Left ventricle myocardium superior (tissue), 1 donor: ENCODE measurements around the gene ERO1B. TPM values are rescaled to one million over a fixed set of nuclear protein-coding genes. Genes with fewer than 3 reads are reported as not detected.
A peak's percentile ranks its signal among the peaks of the same experiment; 100 is the strongest.
"Not testable (repeated sequence)": the region's sequence is repeated elsewhere in the genome, so short reads cannot be mapped to it uniquely, and the experiment has no call there.

Experiments used
- ATAC-seq: fragments of 200-7000 bp; cut with Tn5 transposase; one replicate; pipeline ENCODE4 v1.9.1; 2020; ENCODE audit warnings: mild to moderate bottlenecking, moderate library complexity
- DNase-seq: peaks from one replicate; pipeline ENCODE4 v3.0.0-alpha.2; 2020
- intact Hi-C: fragments of 100-400 bp; cut with micrococcal nuclease; formaldehyde crosslinking; loops from one replicate; pipeline ENCODE4 v1.11.0; 2022
- total RNA-seq: library from RNA; stranded (reverse); fragmentation: NEBNext Ultra II Directional; extraction: Animal tissue kit (Norgen Biotek cat#: 25700); gene quantifications from one replicate; pipeline ENCODE4 v1.2.1, GENCODE V29; 2021
- donor health status: DM: no; HTN: yes; CAD: no; lungs with severe emphysema.

The ERO1B gene
- total RNA-seq, 1 donor from 2014 or later = 8.6 TPM

DNA sequence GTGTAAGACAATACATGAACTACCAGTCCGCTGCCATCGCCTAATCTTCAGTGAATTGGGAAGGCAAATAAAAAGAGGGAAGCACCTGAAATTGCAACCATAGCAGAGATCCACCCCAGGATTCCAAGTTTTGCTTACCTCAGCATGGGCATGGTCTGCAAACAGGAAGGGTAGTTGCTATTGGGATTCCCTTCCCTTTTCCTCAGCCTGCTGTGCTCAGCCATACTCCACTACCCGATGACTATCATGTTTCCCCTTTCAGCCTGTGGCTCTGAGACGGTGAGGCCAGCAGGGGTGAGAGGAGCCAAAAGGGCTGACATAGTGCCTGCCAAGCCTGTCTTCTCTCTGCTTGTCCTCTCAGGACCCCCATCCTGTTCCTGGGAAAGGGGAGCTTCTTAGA, 75.2 kb downstream of the ERO1B start:
- intact Hi-C loops = no loop called here
- ATAC-seq (peak; percentile 94), DNase-seq (no peak)

- intact Hi-C loops = no loop called here
- DNase-seq (no peak), ATAC-seq (no peak)
Measured at GRCh38 chr1:236204656-236205055, 77.1 kb downstream of the ERO1B start.

DNA sequence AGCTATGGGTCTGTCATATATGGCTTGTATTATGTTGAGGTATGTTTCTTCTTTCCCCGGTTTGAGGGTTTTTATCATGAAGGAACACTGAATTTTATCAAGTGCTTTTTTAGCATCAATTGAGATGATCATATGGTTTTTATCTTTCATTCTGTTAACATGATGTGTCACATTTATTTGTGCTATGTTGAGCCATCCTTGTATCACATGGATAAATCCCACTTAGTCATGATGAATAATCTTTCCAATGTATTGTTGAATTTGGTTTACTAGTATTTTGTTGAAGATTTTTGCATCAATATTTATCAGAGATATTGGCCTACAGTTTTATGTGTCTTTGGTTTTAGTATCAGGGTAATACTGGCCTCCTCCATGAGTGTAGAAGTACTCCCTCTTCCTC, 77.7 kb downstream of the ERO1B start:
- intact Hi-C loops = no loop called here
- DNase-seq = no peak
- ATAC-seq = no peak

DNA sequence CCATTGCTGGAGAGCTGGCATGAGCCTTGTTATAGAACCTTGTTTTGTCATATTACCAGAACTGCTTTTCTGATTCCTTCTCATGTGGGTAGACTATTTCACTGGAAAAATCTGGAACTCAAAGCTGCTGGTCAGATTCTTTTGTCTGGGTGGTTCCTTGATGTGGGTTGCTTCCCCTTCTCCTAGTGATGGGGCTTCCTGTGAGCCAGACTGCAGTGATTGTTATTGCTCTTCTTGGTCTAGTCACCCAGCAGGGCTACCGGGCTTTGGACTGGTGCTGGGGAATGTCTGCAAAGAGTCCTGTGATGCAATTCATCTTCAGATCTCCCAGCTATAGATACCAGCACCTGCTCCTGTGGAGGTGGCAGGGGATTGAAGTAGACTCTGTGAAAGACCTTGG, 80.0 kb downstream of the ERO1B start:
- no peak for DNase-seq
- ATAC-seq = no peak
- intact Hi-C loops = no loop called here

- intact Hi-C loops = no loop called here
- ATAC-seq = no peak
- DNase-seq = no peak
Measured at GRCh38 chr1:236200925-236201324, 80.8 kb downstream of the ERO1B start.

DNA sequence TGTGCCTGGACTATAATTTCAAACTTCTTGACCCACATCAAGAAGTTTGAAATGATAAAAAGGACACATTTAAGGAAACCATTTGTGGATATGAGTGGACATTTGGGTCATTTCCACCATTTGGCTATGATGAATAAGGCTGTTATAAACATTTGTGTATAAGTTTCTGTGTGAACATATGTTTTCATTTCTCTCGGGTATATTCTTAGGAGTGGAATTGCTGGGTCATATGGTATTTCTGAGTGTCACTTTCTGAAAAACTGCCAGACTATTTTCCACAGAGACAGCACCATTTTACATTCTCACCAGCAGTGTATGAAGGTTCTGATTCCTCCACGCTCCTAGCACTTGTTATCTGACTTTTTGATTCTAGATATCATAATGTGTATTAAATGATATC, 88.6 kb downstream of the ERO1B start:
- intact Hi-C loops = no loop called here
- no peak for ATAC-seq
- no peak for DNase-seq

DNA sequence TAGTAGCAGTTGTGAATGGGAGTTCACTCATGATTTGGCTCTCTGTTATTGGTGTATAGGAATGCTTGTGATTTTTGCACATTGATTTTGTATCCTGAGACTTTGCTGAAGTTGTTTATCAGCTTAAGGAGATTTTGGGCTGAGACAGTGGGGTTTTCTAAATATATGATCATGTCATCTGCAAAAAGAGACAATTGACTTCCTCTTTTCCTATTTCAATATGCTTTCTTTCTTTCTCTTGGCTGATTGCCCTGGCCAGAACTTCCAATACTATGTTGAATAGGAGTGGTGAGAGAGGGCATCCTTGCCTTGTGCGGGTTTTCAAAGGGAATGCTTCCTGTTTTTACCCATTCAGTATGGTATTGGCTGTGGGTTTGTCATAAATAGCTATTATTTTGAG, 93.7 kb downstream of the ERO1B start:
- intact Hi-C loops, DNase-seq, ATAC-seq: not testable (repeated sequence)

- intact Hi-C loops = not testable (repeated sequence)
Measured at GRCh38 chr1:236186471-236186870, 95.3 kb downstream of the ERO1B start.

DNA sequence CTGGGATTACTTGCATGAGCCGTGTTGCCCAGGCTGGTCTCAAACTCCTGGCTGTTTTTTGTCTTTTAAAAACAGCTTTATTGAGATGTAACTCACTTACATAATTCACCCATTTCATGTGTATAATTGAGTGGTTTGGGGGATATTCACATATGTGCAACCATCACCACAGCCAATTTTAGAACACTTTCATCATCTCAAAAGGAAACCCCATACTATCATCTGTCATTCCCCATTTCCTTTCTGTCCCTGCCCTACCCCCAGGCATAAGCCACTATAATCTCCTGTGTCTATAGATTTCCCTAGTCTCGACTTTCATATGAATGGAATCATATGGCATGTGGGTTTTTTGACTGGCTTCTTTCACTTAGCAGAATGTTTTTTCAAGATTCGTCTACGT, 96.1 kb downstream of the ERO1B start:
- DNase-seq (no peak), ATAC-seq (no peak)
- intact Hi-C loops = no loop called here

More at GRCh38 chr1:236186471-236186870, 95.3 kb downstream of the ERO1B start:
- not testable (repeated sequence) for ATAC-seq, DNase-seq

- ATAC-seq (no peak), DNase-seq (no peak)
- intact Hi-C loops = no loop called here
Measured at GRCh38 chr1:236181059-236181458, 100.7 kb downstream of the ERO1B start.

- DNase-seq (no peak), ATAC-seq (no peak)
- intact Hi-C loops = no loop called here
Measured at GRCh38 chr1:236179634-236180033, 102.1 kb downstream of the ERO1B start.

- DNase-seq = no peak
- peak; percentile 52 for ATAC-seq
- intact Hi-C loops = no loop called here
Measured at GRCh38 chr1:236176337-236177336, 105.1 kb downstream of the ERO1B start.

DNA sequence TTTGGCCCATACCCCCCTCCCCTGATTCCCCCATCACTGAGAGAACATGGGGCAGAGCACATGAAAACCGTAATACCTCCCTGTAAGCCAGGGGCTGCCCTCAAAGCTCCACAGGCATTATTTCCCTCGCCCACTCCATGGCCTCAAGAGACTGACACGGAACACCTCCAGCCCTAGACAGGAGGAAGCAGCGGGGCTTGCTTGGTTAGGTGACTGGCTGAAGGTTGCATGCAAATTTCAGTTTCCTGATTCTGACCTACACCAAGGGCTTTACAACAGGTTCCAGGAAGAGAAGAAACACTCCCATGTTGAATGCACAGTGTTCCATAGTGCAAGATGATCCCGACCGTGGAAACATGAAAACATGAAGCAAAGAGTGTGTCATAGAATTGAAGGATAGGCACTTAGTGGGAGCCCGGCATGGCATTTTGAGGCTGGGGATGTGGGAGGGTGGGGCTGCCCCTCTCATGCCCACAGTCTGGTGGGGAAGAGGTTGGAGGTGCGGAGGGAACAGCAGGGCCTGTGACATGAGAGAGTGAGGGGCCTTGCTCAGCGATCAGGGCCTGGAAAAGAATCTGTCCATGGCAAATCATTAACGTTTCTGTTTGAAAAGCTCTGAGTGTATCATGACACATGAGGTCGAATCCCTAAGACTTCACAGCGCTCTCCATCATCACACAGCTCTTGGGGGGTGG, 106.0 kb downstream of the ERO1B start:
- intact Hi-C loops = no loop called here
- ATAC-seq (no peak), DNase-seq (no peak)

DNA sequence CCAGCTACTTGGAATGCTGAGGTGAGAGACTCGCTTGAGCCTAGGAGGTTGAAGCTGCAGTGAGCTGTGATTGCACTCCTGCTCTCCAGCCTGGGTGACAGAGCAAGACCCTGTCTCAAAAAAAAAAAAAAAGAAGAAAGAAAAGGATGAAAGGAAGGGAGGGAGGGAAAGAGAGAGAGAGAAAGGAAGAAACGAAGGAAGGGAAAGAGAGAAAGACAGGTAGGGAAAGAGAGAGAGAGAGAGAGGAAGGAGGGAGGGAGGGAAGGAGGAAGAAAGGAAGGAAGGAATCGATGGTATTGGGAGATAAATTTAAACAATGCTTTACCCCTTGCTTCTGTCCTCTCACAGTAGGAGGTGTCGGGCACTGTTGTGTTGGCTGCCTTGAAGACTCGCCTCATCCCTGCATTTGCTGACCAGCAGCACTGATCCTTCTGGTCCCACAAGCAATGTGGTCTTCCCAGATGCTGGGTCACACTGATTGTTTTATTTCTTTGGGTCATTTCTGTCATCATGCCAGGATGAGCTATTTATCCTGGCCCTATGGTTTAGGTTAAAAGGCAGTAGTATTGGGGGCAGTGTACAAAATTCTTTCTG, 108.5 kb downstream of the ERO1B start:
- no peak for DNase-seq
- intact Hi-C loops = no loop called here
- ATAC-seq = no peak

DNA sequence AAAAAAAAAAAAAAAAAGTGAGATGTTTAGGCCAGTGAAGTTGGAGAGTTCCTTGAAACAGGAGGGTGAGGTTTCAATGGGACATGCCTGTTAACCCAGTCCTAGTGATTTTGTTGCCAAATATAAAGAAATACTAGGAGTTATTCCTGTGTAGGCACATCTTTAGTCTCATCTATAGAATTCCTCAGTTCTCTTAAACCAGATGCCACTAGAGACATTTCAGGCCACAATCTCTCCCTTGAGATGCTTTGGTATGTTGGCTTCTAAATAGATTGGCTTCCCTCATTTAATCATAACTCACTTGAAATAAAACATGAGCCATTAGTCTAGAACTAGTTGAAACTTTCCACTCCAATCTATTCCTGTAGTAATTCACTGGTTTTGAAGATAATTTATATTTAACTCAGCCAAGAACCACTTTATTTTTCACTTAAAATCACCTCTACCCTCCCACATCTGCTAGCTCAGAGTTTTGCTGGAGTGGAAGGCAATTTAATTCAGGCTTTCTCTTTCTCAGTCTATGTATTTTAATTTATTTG, 109.6 kb downstream of the ERO1B start:
- ATAC-seq (no peak), DNase-seq (no peak)
- intact Hi-C loops = no loop called here

DNA sequence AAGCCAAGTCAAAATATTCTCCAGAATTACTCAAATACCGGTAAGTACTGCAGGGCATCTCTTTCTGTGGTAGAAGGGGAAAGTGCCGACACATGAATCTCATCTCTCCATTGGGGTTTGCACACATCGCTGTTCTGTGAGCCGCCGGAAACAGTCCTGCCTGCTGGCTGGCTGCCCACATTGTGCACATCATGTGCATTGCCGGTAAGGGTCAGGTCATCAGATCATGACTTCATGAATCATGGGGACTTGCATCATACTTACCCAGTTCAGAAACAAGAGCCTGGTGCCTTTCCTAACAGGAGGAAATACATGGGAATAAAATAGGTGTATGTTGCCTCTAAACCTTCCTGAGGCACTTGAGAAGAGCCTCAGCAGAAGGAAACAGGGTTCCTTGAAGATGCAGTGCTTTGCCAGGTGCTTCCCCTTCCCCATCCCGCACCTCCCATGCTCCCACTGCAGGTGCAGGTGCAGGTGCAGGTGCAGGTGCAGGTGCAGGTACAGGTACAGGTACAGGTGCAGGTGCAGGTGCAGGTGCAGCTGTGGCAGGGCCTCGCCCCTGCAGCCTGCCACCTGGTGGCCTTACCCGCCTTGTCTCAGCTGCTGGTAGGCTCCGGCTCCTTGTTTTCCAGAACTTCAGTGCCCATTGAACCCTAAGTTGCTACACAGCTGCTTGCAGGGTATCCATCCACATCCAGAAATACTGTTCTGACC, 112.9 kb downstream of the ERO1B start:
- ATAC-seq = peak; percentile 54
- intact Hi-C loops = no loop called here

DNA sequence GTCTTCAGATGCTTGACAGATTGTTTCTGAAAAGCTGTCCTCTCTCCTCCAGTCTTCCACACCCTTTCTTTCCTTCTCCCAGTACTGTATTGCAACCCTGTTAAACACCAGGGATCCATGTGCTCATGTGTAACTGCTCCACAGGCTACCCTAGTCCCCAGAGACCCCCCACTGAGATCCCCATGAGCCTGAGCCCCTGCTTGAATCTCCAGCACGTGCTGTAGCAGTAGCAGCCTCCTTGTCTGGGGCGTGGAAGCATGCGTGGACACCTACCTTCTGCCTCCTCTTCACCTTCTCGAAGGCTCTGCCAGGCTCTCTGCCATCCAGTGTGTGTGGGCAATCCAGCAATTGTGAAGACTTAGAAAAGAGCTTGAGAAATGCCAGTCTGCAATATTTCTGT, 114.2 kb downstream of the ERO1B start:
- intact Hi-C loops = no loop called here
- ATAC-seq = no peak
- no peak for DNase-seq

More for the DNA sequence above, 112.9 kb downstream of the ERO1B start:
- peak; percentile 55 for DNase-seq

- ATAC-seq (no peak), DNase-seq (no peak)
- intact Hi-C loops = no loop called here
Measured at GRCh38 chr1:236167154-236167553, 114.6 kb downstream of the ERO1B start.

DNA sequence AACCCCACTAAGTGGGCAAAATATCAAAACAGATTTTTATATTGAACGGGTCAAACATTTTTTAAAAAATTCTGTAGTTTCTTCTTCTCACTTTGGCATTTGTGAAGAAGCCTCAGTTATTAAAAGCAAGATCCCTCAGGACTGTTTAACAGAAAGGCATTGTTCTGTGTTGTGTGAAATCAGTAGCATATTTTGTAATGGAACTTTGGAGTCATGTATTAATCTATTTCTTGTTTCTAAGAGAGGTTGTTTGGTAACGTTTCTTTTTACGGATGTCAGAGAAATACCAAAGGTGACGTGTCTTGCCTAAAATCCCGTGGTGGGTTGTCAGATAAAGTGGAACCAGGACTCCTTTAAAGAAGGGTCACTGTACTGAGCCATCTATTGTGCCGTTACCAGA, 115.7 kb downstream of the ERO1B start:
- no peak for ATAC-seq

More for the DNA sequence above, 115.7 kb downstream of the ERO1B start:
- intact Hi-C loops = no loop called here
- no peak for DNase-seq
